GM12878 (cell line): ENCODE results near the gene NT5C3A. TPM values are rescaled to one million over a fixed set of nuclear protein-coding genes. Genes with fewer than 3 reads are reported as not detected.

Experiments used
- ATAC-seq: fragments of 200-7000 bp; cut with Tn5 transposase; 3 replicates; pipeline ENCODE4 v1.9.1; 2020; ENCODE audit warnings: mild to moderate bottlenecking, moderate library complexity
- BruUV-seq: library from RNA; stranded (reverse); fragments of 400-500 nt; replicated peaks from 2 replicates; lab custom pipeline; 2021; lab: Mats Ljungman, UMichigan
- CTCF ChIA-PET: fragments of 300-600 bp; sonication (Branson Sonifier 250); formaldehyde crosslinking; extraction: SDS; loops from one replicate; lab custom pipeline; 2021; ENCODE audit warnings: inconsistent platforms; lab: Yijun Ruan, JAX
- POLR2A ChIA-PET: fragments of 350-600 bp; formaldehyde crosslinking; extraction: SDS; loops from one replicate; lab custom pipeline; 2021; ENCODE audit warnings: inconsistent platforms; lab: Charles Lee
- RAD21 ChIA-PET: fragments of 300-600 bp; sonication (Branson Sonifier 250); formaldehyde crosslinking; loops from one replicate; lab custom pipeline; 2023; ENCODE audit warnings: antibody characterized with exemption; ENCODE audit not compliant: unreplicated experiment; lab: Charles Lee
- SMC1A ChIA-PET: fragments of 300-600 bp; sonication (Branson Sonifier 250); formaldehyde crosslinking; loops from one replicate; lab custom pipeline; 2023; ENCODE audit not compliant: unreplicated experiment, uncharacterized antibody; lab: Charles Lee
- DNase-seq: peaks from one replicate; pipeline ENCODE4 v3.0.0-alpha.2; 2011; ENCODE audit warnings: low read depth, low spot score
- FAIRE-seq: peaks from 3 replicates; lab custom pipeline; 2011; peaks lifted over from hg19 to GRCh38; lab: Jason Lieb, UNC
- H2AFZ ChIP-seq: 2 replicates; pipeline ENCODE4 v1.6.0; 2011; ENCODE audit warnings: low read depth, low read length, control low read depth; ENCODE audit not compliant: control insufficient read depth
- H3K27ac ChIP-seq: 2 replicates; pipeline ENCODE4 v1.5.1; 2011; ENCODE audit warnings: control low read depth; ENCODE audit not compliant: control insufficient read depth, insufficient read depth
- H3K27me3 ChIP-seq, 2 experiments: replicated peaks in 1 of 2; 2 replicates each; pipeline versions ENCODE4 v1.6.0 to v1.6.1; 2011; ENCODE audit warnings: low read length in 1 of 2; ENCODE audit not compliant: control insufficient read depth in 2 of 2, insufficient read depth in 2 of 2
- H3K36me3 ChIP-seq, 2 experiments: 2 replicates each; pipeline ENCODE4 v1.5.1; 2011; ENCODE audit warnings: low read length in 1 of 2; ENCODE audit not compliant: control insufficient read depth in 2 of 2, insufficient read depth in 2 of 2
- H3K4me1 ChIP-seq: 2 replicates; pipeline ENCODE4 v1.6.1; 2011; ENCODE audit warnings: mild to moderate bottlenecking, low read length, moderate library complexity, mixed read lengths; ENCODE audit not compliant: control insufficient read depth, insufficient read depth
- H3K4me2 ChIP-seq: 2 replicates; pipeline ENCODE4 v1.6.0; 2011; ENCODE audit warnings: control low read depth; ENCODE audit not compliant: control insufficient read depth, insufficient read depth
- H3K4me3 ChIP-seq: fragments of 200-600 bp; sonication (generic); 2 replicates; pipeline ENCODE4 v1.5.1; 2016
- H3K79me2 ChIP-seq: 2 replicates; pipeline ENCODE4 v1.6.0; 2011; ENCODE audit warnings: low read length; ENCODE audit not compliant: control insufficient read depth, insufficient read depth
- H3K9ac ChIP-seq: 2 replicates; pipeline ENCODE4 v1.8.0; 2011; ENCODE audit warnings: low read length, control low read depth, mixed read lengths; ENCODE audit not compliant: control insufficient read depth, insufficient read depth
- H3K9me3 ChIP-seq: replicated peaks from 3 replicates; pipeline ENCODE4 v1.5.1; 2011; ENCODE audit warnings: mild to moderate bottlenecking, low read length; ENCODE audit not compliant: control insufficient read depth, insufficient read depth
- H4K20me1 ChIP-seq: 2 replicates; pipeline ENCODE4 v1.6.0; 2011; ENCODE audit not compliant: control insufficient read depth, insufficient read depth
- ESRRA ChIP-seq: IDR thresholded peaks from 2 replicates; pipeline ENCODE4 v1.6.1; 2012; ENCODE audit warnings: mild to moderate bottlenecking, low read length, improper control_type of control experiment
- HCFC1 ChIP-seq: fragments of 150-350 bp; IDR thresholded peaks from 2 replicates; pipeline ENCODE4 v1.6.1; 2014; ENCODE audit warnings: low read length
- MEF2A ChIP-seq: IDR thresholded peaks from 2 replicates; pipeline ENCODE4 v1.6.1; 2011; ENCODE audit warnings: low read depth, mild to moderate bottlenecking, low read length, moderate library complexity; ENCODE audit not compliant: insufficient read depth
- NFIC ChIP-seq: IDR thresholded peaks from 2 replicates; pipeline ENCODE4 v1.6.1; 2012; ENCODE audit warnings: low read depth, mild to moderate bottlenecking, inconsistent platforms, low read length, moderate library complexity
- NFYA ChIP-seq: IDR thresholded peaks from 2 replicates; pipeline ENCODE4 v1.6.1; 2011; ENCODE audit warnings: low read depth, mild to moderate bottlenecking, low read length, improper control_type of control experiment, borderline replicate concordance
- RBBP5 ChIP-seq: fragments of 200-600 bp; sonication (generic); conservative IDR thresholded peaks from 2 replicates; pipeline ENCODE4 v1.6.1; 2016
- SMAD1 ChIP-seq: fragments of 450-650 bp; IDR thresholded peaks from 2 replicates; pipeline ENCODE4 v1.6.1; 2018; ENCODE audit warnings: mild to moderate bottlenecking, low read depth; ENCODE audit not compliant: partially characterized antibody
- SMARCA5 ChIP-seq: fragments of 450-650 bp; IDR thresholded peaks from 2 replicates; pipeline ENCODE4 v1.6.1; 2017; ENCODE audit warnings: mild to moderate bottlenecking
- ZNF24 ChIP-seq: fragments of 450-650 bp; IDR thresholded peaks from 2 replicates; pipeline ENCODE4 v1.6.1; 2017; ENCODE audit warnings: antibody characterized with exemption, mild to moderate bottlenecking
- WGBS: methylation state at CpG from one replicate; pipeline ENCODE4 v1.1.6; 2016; ENCODE audit warnings: low lambda C conversion rate; ENCODE audit not compliant: insufficient replicate concordance, insufficient coverage; ENCODE audit errors: missing lambda C conversion rate; 5-methylcytosine and 5-hydroxymethylcytosine counted together
- in situ Hi-C: fragments of 300-500 bp; cut with MboI; formaldehyde crosslinking; loops from 9 replicates; pipeline ENCODE4 v1.14.3; 2018; ENCODE audit warnings: mixed read lengths
- intact Hi-C: fragments of 100-400 bp; cut with micrococcal nuclease; formaldehyde crosslinking; loops from one replicate; pipeline ENCODE4 v1.14.2; 2022; ENCODE audit not compliant: unreplicated experiment
- polyA plus RNA-seq, 11 experiments: library from polyadenylated mRNA; depleted of rRNA in 4 of 11; unstranded in 6 of 11; stranded (reverse) in 5 of 11; fragments of >200 nt; fragmentation: Nextera tagmentation in 4 of 11; fragmentation: Illumina TruSeq in 1 of 11; extraction: Ambion mirVana in 4 of 11; extraction: Trizol in 1 of 11; gene quantifications; 1 replicate in 1 of 11; 2 replicates in 10 of 11; pipeline versions ENCODE4 v1.2.1 to v1.2.3, GENCODE V29; 2011 to 2016; ENCODE audit warnings: inconsistent platforms in 2 of 11, missing spikeins in 2 of 11, low read depth in 1 of 11
- total RNA-seq, 4 experiments: library from RNA; depleted of rRNA in 3 of 4; stranded (reverse); fragments of >200 nt in 3 of 4; fragmentation: Illumina TruSeq in 1 of 4; extraction: Trizol in 1 of 4; gene quantifications; 2 replicates each; pipeline versions ENCODE4 v1.2.1 to v1.2.3, GENCODE V29; 2013 to 2021

NT5C3A gene
- total and polyA plus RNA-seq, 10 of the 15 experiments (the other 5 are each of a cell fraction or from before 2014, with no cell fraction given) = 53.0 to 111 (median 71.4) TPM

GRCh38 chr7:33073243-33073642 is 10.7 kb upstream of the NT5C3A start:
- Histone ChIP-seq H3K4me3 (no peak overlapping the region), H3K4me2 (no peak overlapping the region), H3K9me3 (peaks cover 9% of the 10 kb centered on the region; the same call in 2 of the 3 replicates), H3K27me3 (peaks cover 0 to 2% of the 10 kb centered on the region in 2 experiments; a peak in 1 of 4 replicates), H3K4me1 (no peaks in the 10 kb centered on the region), H4K20me1 (no peaks in the 10 kb centered on the region), H3K79me2 (no peaks in the 10 kb centered on the region), H3K9ac (no peak overlapping the region), H3K27ac (no peak overlapping the region), H2AFZ (no peak overlapping the region), H3K36me3 (no peaks in the 10 kb centered on the region)
- FAIRE-seq (no peak), ATAC-seq (no peak), DNase-seq (no peak)
- intact Hi-C loops (no loop called here), in situ Hi-C loops (no loop called here)
- no TSS peak for BruUV-seq
- ChIA-PET RAD21 (interaction anchor here (1.0 to 1.4 kb wide), 2 partner anchors 34 to 273 kb away, joined by 3 read pairs; no protein-coding TSS in a partner anchor), CTCF (interaction anchor here (1.1 to 1.8 kb wide), 4 partner anchors 21 to 227 kb away, joined by 3 to 5 read pairs (median 4); no protein-coding TSS in a partner anchor), POLR2A (no interaction called here), SMC1A (interaction anchor here (1.3 to 2.4 kb wide), 4 partner anchors 9 to 20 kb away, joined by 3 to 6 read pairs (median 5); no protein-coding TSS in a partner anchor)
- TF ChIP-seq SMARCA5 = no peak
- WGBS = 24% methylated on average over 4 of the region's 4 CpGs

DNA sequence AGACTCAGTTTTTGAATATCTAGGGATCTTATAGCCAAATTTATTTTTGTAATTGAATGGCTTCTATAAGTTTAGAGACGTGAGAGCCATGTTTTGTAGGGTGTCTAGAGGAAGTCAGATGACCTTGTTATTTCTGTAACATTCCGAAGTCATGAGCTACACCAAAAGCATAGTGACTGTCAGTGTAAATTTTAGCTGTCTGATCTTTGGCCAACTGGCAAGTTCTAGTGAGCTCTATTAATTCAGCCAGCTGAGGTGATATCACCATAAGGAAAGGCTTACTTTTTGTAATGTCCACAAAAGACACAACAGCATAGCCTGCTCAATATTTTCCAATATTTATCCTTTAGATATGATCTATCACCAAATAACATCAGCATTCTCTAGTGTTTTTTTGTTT is 9.9 kb upstream of the NT5C3A start:
- no TSS peak for BruUV-seq
- no peak overlapping the region for H3K4me3 ChIP-seq
- in situ Hi-C loops = no loop called here
- no peaks in the 10 kb centered on the region for H4K20me1 ChIP-seq
- H2AFZ ChIP-seq = no peak overlapping the region
- ChIA-PET CTCF (interaction anchor here (0.5 to 1.8 kb wide), 5 partner anchors 20 to 226 kb away, joined by 3 to 5 read pairs (median 3); no protein-coding TSS in a partner anchor), SMC1A (interaction anchor here (1.4 to 2.4 kb wide), 3 partner anchors 9 to 20 kb away, joined by 3 to 6 read pairs (median 6); no protein-coding TSS in a partner anchor), POLR2A (interaction anchor here (0.7 kb wide), 1 partner anchor 11 kb away, joined by 3 read pairs; no protein-coding TSS in a partner anchor), RAD21 (interaction anchor here (1.0 to 1.4 kb wide), 2 partner anchors 35 to 272 kb away, joined by 3 read pairs; no protein-coding TSS in a partner anchor)
- FAIRE-seq = no peak
- H3K9ac ChIP-seq = no peak overlapping the region
- 48% methylated on average over 2 of the region's 2 CpGs for WGBS
- no peak for ATAC-seq
- peaks cover 0 to 2% of the 10 kb centered on the region in 2 experiments; a peak in 1 of 4 replicates for H3K27me3 ChIP-seq
- no peak for DNase-seq
- H3K36me3 ChIP-seq = no peaks in the 10 kb centered on the region
- H3K4me1 ChIP-seq = no peaks in the 10 kb centered on the region
- no peaks in the 10 kb centered on the region for H3K79me2 ChIP-seq
- intact Hi-C loops = no loop called here
- no peak overlapping the region for H3K27ac ChIP-seq
- no peak overlapping the region for H3K4me2 ChIP-seq
- H3K9me3 ChIP-seq = peaks cover 9% of the 10 kb centered on the region; the same call in 2 of the 3 replicates
- no peak for TF ChIP-seq MEF2A
- TF ChIP-seq ESRRA = no peak
- no peak for TF ChIP-seq SMARCA5
- TF ChIP-seq SMAD1 = no peak
- no peak for TF ChIP-seq NFYA
- no peak for TF ChIP-seq RBBP5
- no peak for TF ChIP-seq ZNF24
- TF ChIP-seq HCFC1 = no peak
- no peak for TF ChIP-seq NFIC
